Ovary (tissue), 9 donors: ENCODE results near the gene CACNG4. TPM values are rescaled to one million over a fixed set of nuclear protein-coding genes. Genes with fewer than 3 reads are reported as not detected.

ENCODE experiments used
- DNase-seq, 5 donors: peaks; one replicate each; pipeline ENCODE4 v3.0.0-alpha.2; 2019 to 2020
- H3K27ac ChIP-seq, 2 donors: fragments of 200-600 bp; one replicate each; pipeline versions ENCODE4 v1.5.1 to v1.8.0; 2019 to 2022
- H3K27me3 ChIP-seq: fragments of 200-600 bp; one replicate; pipeline ENCODE4 v1.8.0; 2022
- H3K36me3 ChIP-seq: fragments of 200-600 bp; sonication (generic); one replicate; pipeline ENCODE4 v1.5.1; 2019
- H3K4me1 ChIP-seq: one replicate; pipeline ENCODE4 v1.8.1; 2013; ENCODE audit warnings: mild to moderate bottlenecking, moderate library complexity; ENCODE audit not compliant: insufficient read depth
- H3K4me3 ChIP-seq: fragments of 200-600 bp; sonication (generic); one replicate; pipeline ENCODE4 v1.5.1; 2017
- H3K9me3 ChIP-seq, 2 donors: fragments of 200-600 bp in 1 of 2; sonication (generic) in 1 of 2; one replicate each; pipeline versions ENCODE4 v1.5.1 to v1.8.1; 2013 to 2019; ENCODE audit warnings: mild to moderate bottlenecking in 1 of 2, moderate library complexity in 1 of 2
- EP300 ChIP-seq: sonication (generic); formaldehyde crosslinking; IDR thresholded peaks from one replicate; pipeline ENCODE4 v1.6.1; 2017; ENCODE audit warnings: antibody characterized with exemption
- POLR2A ChIP-seq: fragments of 450-650 bp; IDR thresholded peaks from one replicate; pipeline ENCODE4 v1.6.1; 2017; ENCODE audit warnings: antibody characterized with exemption, mild to moderate bottlenecking, moderate library complexity
- WGBS, 3 donors: extraction: QIAGEN DNeasy Blood & Tissue Kit in 1 of 3; methylation state at CpG; one replicate each; pipeline versions ENCODE4 v1.1.5 to v1.1.7; 2013 to 2017; 5-methylcytosine and 5-hydroxymethylcytosine counted together
- intact Hi-C, 4 donors: fragments of 100-400 bp; cut with DNase I; formaldehyde crosslinking; loops; one replicate each; pipeline versions ENCODE4 v1.11.0 to v1.15.1; 2022 to 2023
- polyA plus RNA-seq, 2 donors: library from polyadenylated mRNA; stranded (reverse); fragments of 200-250 nt in 1 of 2; fragments of 350-450 nt in 1 of 2; fragmentation: Illumina TruSeq in 1 of 2; extraction: RNeasy Lipid Tissue Mini Kit (QIAGEN cat#74804) in 1 of 2; gene quantifications; one replicate each; pipeline ENCODE4 v1.2.3, GENCODE V29; 2013 to 2014
- total RNA-seq, 7 donors: library from RNA; depleted of rRNA in 2 of 7; stranded (reverse); fragments of >200 nt in 2 of 7; fragmentation: NEBNext Ultra II Directional in 3 of 7; extraction: Animal tissue kit (Norgen Biotek cat#: 25700) in 3 of 7; gene quantifications; one replicate each; pipeline versions ENCODE4 v1.1.0 to v1.2.4, GENCODE V29; 2016 to 2023
- TF ChIP-seq, protein P1 (sequence below), 3 donors: fragments of 450-650 bp in 2 of 3; fragments of 200-600 bp in 1 of 3; IDR thresholded peaks; one replicate each; pipeline versions ENCODE4 v1.5.1 to v1.8.0; 2016 to 2022; ENCODE audit warnings: antibody characterized with exemption in 3 of 3, mild to moderate bottlenecking in 1 of 3
- donor health status: DM: no; HTN: no; CAD: no; lungs with moderate emphysema.
- donor health status: DM: no; HTN: no; CAD: no.
- donor health status: Bipolar disorder and iron deficiency.
- donor health status: DM: yes; HTN: yes; CAD: no.
- donor health status: DM: no; HTN: no; CAD: no.
- donor health status: DM: yes; HTN: yes; CAD: no.

CACNG4 gene
- total and polyA plus RNA-seq, 9 donors = 0.02 to 4.9 (median 0.22) TPM; not detected in 2

DNA sequence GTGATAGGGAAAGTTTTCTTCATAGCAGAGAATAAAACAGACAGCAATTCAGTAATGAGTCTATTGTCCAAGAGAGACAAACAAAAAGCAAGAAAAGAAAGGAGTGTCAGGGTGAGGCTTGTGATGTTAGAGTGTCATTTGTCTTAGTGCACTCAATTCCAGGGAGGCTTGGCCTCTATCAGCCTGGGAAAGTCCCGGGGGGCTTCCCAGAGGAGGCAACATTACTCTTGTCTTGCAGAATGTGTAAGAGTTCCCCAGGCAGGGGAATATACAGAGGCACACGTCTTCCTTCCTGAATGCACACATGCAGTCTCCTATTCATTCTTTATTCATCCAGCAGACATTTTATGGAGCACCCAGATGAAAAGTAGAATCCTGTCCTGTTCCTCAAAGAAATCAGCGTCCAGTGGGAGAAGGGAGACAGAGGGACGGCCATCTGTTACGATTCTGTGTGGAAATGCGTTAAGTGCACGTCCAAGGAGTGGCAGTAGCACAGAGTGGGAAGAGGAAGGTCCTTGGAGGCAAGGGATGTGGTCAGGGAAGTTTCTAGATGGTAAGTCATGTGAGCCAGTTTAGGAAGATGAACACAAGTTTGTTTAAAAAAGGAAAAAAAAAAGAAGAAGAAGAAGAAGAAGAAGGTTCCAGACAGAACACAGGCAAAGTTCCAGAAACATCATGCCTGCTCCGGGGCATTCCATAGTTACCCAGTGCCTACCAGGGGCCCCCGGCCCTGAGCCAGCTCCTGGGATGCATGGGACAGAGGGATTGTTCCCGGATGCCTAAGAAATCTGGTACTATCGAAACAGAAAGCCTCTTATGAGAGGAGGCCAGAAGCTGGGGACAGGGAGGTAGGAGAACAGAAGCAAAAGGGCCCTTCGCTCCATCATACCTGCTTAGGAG is 21.1 kb downstream of the CACNG4 start:
- 78 to 83% (median 80%) methylated on average over 12 of the region's 12 CpGs for WGBS, 3 donors

DNA sequence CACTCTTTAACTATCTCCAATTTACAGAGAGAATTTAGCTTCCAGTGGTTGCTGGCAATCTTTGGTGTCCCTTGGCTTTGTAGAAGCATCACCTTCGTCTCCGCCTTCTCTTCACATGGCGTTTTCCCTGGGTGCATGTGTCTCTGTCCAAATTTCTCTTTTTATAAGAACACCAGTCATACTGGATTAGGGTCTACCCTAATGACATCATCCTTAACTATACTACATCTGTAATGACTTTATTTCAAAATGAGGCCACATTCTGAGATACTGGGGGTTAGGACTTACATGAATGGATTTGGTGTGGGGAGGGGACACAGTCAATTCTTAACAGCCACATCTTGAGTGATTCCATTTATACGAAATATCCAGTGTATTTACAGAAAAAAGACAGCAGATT is 22.2 kb downstream of the CACNG4 start:
- no peak for DNase-seq
- 83 to 94% (median 88%) methylated on average over 4 of the region's 4 CpGs for WGBS, 3 donors
- TF ChIP-seq, protein P1, sequence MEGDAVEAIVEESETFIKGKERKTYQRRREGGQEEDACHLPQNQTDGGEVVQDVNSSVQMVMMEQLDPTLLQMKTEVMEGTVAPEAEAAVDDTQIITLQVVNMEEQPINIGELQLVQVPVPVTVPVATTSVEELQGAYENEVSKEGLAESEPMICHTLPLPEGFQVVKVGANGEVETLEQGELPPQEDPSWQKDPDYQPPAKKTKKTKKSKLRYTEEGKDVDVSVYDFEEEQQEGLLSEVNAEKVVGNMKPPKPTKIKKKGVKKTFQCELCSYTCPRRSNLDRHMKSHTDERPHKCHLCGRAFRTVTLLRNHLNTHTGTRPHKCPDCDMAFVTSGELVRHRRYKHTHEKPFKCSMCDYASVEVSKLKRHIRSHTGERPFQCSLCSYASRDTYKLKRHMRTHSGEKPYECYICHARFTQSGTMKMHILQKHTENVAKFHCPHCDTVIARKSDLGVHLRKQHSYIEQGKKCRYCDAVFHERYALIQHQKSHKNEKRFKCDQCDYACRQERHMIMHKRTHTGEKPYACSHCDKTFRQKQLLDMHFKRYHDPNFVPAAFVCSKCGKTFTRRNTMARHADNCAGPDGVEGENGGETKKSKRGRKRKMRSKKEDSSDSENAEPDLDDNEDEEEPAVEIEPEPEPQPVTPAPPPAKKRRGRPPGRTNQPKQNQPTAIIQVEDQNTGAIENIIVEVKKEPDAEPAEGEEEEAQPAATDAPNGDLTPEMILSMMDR (IDR thresholded peaks at IDR 0.05) = no peak
- TF ChIP-seq POLR2A (no peak), EP300 (no peak)
- H3K9me3 ChIP-seq = no peaks in the 10 kb centered on the region
- H3K36me3 ChIP-seq = no peaks in the 10 kb centered on the region
- H3K4me3 ChIP-seq = no peak overlapping the region
- intact Hi-C loops = no loop called here
- H3K27ac ChIP-seq = no peak overlapping the region
- no peaks in the 10 kb centered on the region for H3K4me1 ChIP-seq
- no peaks in the 10 kb centered on the region for H3K27me3 ChIP-seq

More for the DNA sequence above, 21.1 kb downstream of the CACNG4 start:
- intact Hi-C loops = no loop called here
- TF ChIP-seq, protein P1 (IDR thresholded peaks at IDR 0.05) = no peak
- no peak for TF ChIP-seq EP300
- no peak for TF ChIP-seq POLR2A
- Histone ChIP-seq H3K4me3 (no peak overlapping the region), H3K4me1 (no peaks in the 10 kb centered on the region), H3K27ac (no peak overlapping the region), H3K36me3 (no peaks in the 10 kb centered on the region), H3K27me3 (no peaks in the 10 kb centered on the region), H3K9me3 (no peaks in the 10 kb centered on the region)
- DNase-seq = no peak

DNA sequence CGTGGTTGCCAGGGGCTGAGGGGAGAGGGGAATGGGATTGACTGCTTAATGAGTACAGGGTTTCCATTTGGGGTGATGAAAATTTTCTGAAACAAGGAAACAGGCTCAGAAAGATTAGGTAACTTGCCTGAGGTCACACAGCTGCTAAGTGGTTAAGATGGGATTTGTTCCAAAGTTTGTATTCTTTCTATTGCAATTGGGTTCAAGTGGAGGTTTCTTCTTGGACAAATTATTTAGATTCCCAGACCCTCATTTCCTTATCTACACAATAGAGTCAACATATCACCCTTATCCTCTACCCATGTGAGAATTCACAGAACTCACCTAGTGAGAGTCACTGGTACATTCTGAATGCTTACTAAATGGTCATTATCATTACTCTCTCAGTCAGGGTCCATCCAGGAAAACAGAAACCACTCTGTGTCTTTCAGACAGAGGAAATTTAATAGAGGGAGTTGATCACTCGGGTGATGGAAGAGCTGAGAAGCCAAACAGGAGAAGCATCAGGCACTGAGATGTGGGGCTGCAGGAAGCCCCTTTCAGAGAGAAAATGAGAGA is 22.6 kb downstream of the CACNG4 start:
- WGBS, 3 donors = 70 to 76% (median 71%) methylated on average over 2 of the region's 2 CpGs

DNA sequence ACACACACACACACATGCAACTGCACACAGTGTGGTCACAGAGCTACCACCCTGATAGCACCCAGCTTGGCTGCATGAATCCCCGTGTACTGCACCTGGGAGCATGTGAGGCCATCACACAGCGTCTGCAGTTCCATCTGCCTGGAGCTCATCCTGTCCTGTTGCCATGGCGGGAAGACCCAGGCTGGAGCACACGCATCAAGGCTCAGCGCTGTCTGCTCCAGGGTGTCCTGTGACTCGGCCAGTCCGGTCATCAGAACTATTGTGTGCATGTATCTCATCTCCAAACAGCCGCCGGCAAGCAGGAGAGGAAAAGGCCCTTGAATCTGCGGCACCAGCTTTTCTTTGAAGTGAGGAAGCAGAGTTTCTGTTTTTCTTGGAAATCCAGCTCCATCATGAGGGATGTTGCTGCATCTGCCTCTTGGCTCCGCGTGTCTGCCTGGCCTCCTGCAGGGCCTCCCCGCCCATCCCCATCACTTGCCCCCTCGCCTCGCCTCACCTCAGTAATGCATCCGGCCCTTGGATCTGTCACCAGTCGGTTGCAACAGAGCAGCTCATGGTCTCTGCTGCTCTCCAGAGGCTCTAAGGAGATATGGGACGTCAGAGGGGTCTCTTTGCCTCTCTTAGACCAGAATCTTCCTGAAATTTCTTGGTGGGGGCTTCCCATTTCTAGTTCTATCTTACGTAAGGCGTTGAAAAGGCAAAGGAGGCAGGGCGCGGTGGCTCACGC is 23.7 kb downstream of the CACNG4 start:
- Histone ChIP-seq H3K4me1 (no peaks in the 10 kb centered on the region), H3K9me3 (no peaks in the 10 kb centered on the region), H3K36me3 (no peaks in the 10 kb centered on the region), H3K27ac (no peak overlapping the region), H3K4me3 (no peak overlapping the region), H3K27me3 (no peaks in the 10 kb centered on the region)
- no peak for DNase-seq
- intact Hi-C loops = no loop called here
- TF ChIP-seq POLR2A (no peak), EP300 (no peak)
- TF ChIP-seq, protein P1 (IDR thresholded peaks at IDR 0.05) = no peak
- WGBS, 3 donors = 71 to 78% (median 72%) methylated on average over 23 of the region's 23 CpGs

More for the DNA sequence above, 22.6 kb downstream of the CACNG4 start:
- intact Hi-C loops = no loop called here
- Histone ChIP-seq H3K4me3 (no peak overlapping the region), H3K9me3 (no peaks in the 10 kb centered on the region), H3K36me3 (no peaks in the 10 kb centered on the region), H3K4me1 (no peaks in the 10 kb centered on the region), H3K27ac (no peak overlapping the region), H3K27me3 (no peaks in the 10 kb centered on the region)
- TF ChIP-seq POLR2A = no peak
- TF ChIP-seq, protein P1 (IDR thresholded peaks at IDR 0.05) = no peak
- TF ChIP-seq EP300 = no peak
- no peak for DNase-seq
